HepG2 (cell line): ENCODE data around the gene CKS1B. TPM values are rescaled to one million over a fixed set of nuclear protein-coding genes. Genes with fewer than 3 reads are reported as not detected.

Experiments
- AHR ChIP-seq: IDR thresholded peaks from 2 replicates; pipeline ENCODE4 v1.6.1; 2018; ENCODE audit warnings: missing genetic modification reagents, missing compliant biosample characterization
- ARNTL ChIP-seq: sonication (generic); formaldehyde crosslinking; IDR thresholded peaks from 2 replicates; pipeline ENCODE4 v1.4.0; 2020; ENCODE audit warnings: mild to moderate bottlenecking, missing genetic modification reagents
- ATF7-NPFF ChIP-seq: sonication (generic); formaldehyde crosslinking; IDR thresholded peaks from 2 replicates; pipeline ENCODE4 v1.8.1; 2023; ENCODE audit warnings: mild to moderate bottlenecking, low read depth, missing genetic modification reagents, moderate library complexity
- FOXM1 ChIP-seq: sonication (generic); formaldehyde crosslinking; IDR thresholded peaks from 2 replicates; pipeline ENCODE4 v1.5.0; 2020; ENCODE audit warnings: missing genetic modification reagents
- GABPA ChIP-seq, 2 experiments: IDR thresholded peaks; 2 replicates each; pipeline ENCODE4 v1.6.1; 2011 to 2016; ENCODE audit warnings: low read depth in 2 of 2, low read length in 1 of 2, missing biosample characterization in 1 of 2, missing genetic modification characterization in 1 of 2
- HDAC2 ChIP-seq: sonication (generic); formaldehyde crosslinking; IDR thresholded peaks from 2 replicates; pipeline ENCODE4 v1.4.0; 2020; ENCODE audit warnings: missing genetic modification reagents
- NCOR1 ChIP-seq: fragments of 200-600 bp; sonication (generic); IDR thresholded peaks from 2 replicates; pipeline ENCODE4 v1.7.0; 2017; ENCODE audit warnings: antibody characterized with exemption, low read length, borderline replicate concordance
- SP5 ChIP-seq: IDR thresholded peaks from 2 replicates; pipeline ENCODE4 v1.6.1; 2016; ENCODE audit warnings: low read depth, borderline replicate concordance
- TBX2 ChIP-seq: sonication (generic); formaldehyde crosslinking; IDR thresholded peaks from 2 replicates; pipeline ENCODE4 v1.5.0; 2020; ENCODE audit warnings: missing genetic modification reagents, mild to moderate bottlenecking, borderline replicate concordance
- ZFP36 ChIP-seq: fragments of 150-350 bp; IDR thresholded peaks from 2 replicates; pipeline ENCODE4 v1.6.1; 2018; ENCODE audit warnings: borderline replicate concordance, low read length, low read depth; ENCODE audit not compliant: partially characterized antibody
- ZNF441 ChIP-seq: sonication (generic); formaldehyde crosslinking; IDR thresholded peaks from 2 replicates; pipeline ENCODE4 v1.7.0; 2021; ENCODE audit warnings: missing genetic modification reagents, borderline replicate concordance
- ZNF558 ChIP-seq: sonication (generic); formaldehyde crosslinking; IDR thresholded peaks from 2 replicates; pipeline ENCODE4 v1.9.0; 2022; ENCODE audit warnings: mild to moderate bottlenecking, missing genetic modification reagents, borderline replicate concordance
- ZNF605 ChIP-seq: sonication (generic); formaldehyde crosslinking; IDR thresholded peaks from 2 replicates; pipeline ENCODE4 v1.8.0; 2022; ENCODE audit warnings: mild to moderate bottlenecking, missing genetic modification reagents
- ZNF788 ChIP-seq: sonication (generic); formaldehyde crosslinking; IDR thresholded peaks from 2 replicates; pipeline ENCODE4 v1.5.0; 2020; ENCODE audit warnings: mild to moderate bottlenecking, missing genetic modification reagents, borderline replicate concordance
- polyA plus RNA-seq, 8 experiments: library from polyadenylated mRNA; depleted of rRNA in 3 of 8; stranded (reverse) in 7 of 8; unstranded in 1 of 8; fragments of >200 nt; fragmentation: Illumina TruSeq in 4 of 8; extraction: Trizol in 4 of 8; gene quantifications; 2 replicates each; pipeline versions ENCODE4 v1.2.1 to v1.2.3, GENCODE V29; 2011 to 2016; ENCODE audit warnings: low read depth in 4 of 8, missing spikeins in 1 of 8, mixed read lengths in 1 of 8; ENCODE audit not compliant: insufficient read depth in 1 of 8
- total RNA-seq, 5 experiments: library from RNA; depleted of rRNA; stranded (reverse); fragments of >200 nt; fragmentation: Illumina TruSeq; extraction: Trizol; gene quantifications; 2 replicates each; pipeline ENCODE4 v1.2.3, GENCODE V29; 2016; ENCODE audit warnings: low read depth in 1 of 5
- TF ChIP-seq, protein P1 (sequence below): sonication (generic); formaldehyde crosslinking; IDR thresholded peaks from 2 replicates; pipeline ENCODE4 v1.8.0; 2022; ENCODE audit warnings: missing genetic modification reagents, mild to moderate bottlenecking, borderline replicate concordance
- TF ChIP-seq, protein P2 (sequence below): sonication (generic); formaldehyde crosslinking; IDR thresholded peaks from 2 replicates; pipeline ENCODE4 v1.9.0; 2021; ENCODE audit warnings: missing genetic modification reagents, mild to moderate bottlenecking, borderline replicate concordance
- TF ChIP-seq, protein P3 (sequence below): sonication (generic); formaldehyde crosslinking; IDR thresholded peaks from 2 replicates; pipeline ENCODE4 v1.9.0; 2021; ENCODE audit warnings: missing genetic modification reagents, borderline replicate concordance
- TF ChIP-seq, protein P4 (sequence below): sonication (generic); formaldehyde crosslinking; IDR thresholded peaks from 2 replicates; pipeline ENCODE4 v1.5.1; 2020; ENCODE audit warnings: mild to moderate bottlenecking, moderate library complexity, missing genetic modification reagents
- TF ChIP-seq, protein P5 (sequence below): sonication (generic); formaldehyde crosslinking; IDR thresholded peaks from 2 replicates; pipeline ENCODE4 v1.5.1; 2020; ENCODE audit warnings: mild to moderate bottlenecking, missing genetic modification reagents, borderline replicate concordance

The CKS1B gene
- total and polyA plus RNA-seq, 2 of the 13 experiments (the other 11 are each of a cell fraction or from before 2014, with no cell fraction given): 217 to 222 TPM

DNA sequence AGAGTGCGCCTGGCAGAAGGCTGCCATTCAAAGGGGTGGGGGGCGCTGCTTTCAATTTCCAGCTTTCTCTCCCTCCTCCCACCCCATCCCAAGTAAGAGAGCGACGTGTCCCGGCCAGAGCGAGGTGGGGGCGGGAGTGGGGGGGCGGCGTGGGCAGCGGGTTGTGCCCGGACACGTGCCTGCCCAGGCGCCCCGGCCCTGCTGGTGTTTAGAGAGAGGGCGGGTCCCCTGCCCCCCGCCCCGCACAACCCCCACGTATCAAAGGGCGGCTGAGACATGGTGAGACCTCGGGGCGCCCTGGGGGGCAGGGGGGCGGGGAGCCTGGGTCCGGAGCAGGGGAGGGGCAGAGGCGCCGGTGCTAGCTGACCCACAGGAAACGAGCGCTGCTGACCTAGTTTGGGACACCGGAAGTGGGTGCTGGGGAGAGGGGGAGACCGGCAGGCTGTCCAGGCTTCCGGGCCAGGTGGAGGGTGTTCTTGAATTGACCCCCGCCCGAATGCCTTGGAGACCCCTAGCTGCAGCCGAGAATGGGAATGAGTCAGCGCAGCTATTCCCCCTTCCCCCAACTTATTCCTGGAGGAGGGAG, 29.4 kb downstream of the CKS1B start (continued):
- peak; percentile 77 for TF ChIP-seq GABPA (IDR thresholded peaks at IDR 0.05; ENCODE audit: low read depth, low read length)
- peak; percentile 89 for TF ChIP-seq GABPA (CRISPR knock-in tag; IDR thresholded peaks at IDR 0.05; ENCODE audit: low read depth)
- TF ChIP-seq, protein P1, sequence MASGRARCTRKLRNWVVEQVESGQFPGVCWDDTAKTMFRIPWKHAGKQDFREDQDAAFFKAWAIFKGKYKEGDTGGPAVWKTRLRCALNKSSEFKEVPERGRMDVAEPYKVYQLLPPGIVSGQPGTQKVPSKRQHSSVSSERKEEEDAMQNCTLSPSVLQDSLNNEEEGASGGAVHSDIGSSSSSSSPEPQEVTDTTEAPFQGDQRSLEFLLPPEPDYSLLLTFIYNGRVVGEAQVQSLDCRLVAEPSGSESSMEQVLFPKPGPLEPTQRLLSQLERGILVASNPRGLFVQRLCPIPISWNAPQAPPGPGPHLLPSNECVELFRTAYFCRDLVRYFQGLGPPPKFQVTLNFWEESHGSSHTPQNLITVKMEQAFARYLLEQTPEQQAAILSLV (CRISPR knock-in tag): peak; percentile 45; the same call in 1 of the 2 replicates
- TF ChIP-seq ATF7-NPFF (CRISPR knock-in tag): peak; percentile 53; the same call in 1 of the 2 replicates
- TF ChIP-seq ZNF441 (CRISPR knock-in tag): peak; percentile 12; the same call in 1 of the 2 replicates
- TF ChIP-seq ZNF558: 0 out of 2 replicates have a peak, but pooled peaks have one; percentile 27
- TF ChIP-seq ARNTL (CRISPR knock-in tag): peak; percentile 96
- TF ChIP-seq TBX2 (CRISPR knock-in tag): peak; percentile 48; the same call in 1 of the 2 replicates
- TF ChIP-seq, protein P2, sequence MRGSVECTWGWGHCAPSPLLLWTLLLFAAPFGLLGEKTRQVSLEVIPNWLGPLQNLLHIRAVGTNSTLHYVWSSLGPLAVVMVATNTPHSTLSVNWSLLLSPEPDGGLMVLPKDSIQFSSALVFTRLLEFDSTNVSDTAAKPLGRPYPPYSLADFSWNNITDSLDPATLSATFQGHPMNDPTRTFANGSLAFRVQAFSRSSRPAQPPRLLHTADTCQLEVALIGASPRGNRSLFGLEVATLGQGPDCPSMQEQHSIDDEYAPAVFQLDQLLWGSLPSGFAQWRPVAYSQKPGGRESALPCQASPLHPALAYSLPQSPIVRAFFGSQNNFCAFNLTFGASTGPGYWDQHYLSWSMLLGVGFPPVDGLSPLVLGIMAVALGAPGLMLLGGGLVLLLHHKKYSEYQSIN (CRISPR knock-in tag): no peak
- TF ChIP-seq HDAC2: peak; percentile 17; the same call in 1 of the 2 replicates
- TF ChIP-seq, protein P3, sequence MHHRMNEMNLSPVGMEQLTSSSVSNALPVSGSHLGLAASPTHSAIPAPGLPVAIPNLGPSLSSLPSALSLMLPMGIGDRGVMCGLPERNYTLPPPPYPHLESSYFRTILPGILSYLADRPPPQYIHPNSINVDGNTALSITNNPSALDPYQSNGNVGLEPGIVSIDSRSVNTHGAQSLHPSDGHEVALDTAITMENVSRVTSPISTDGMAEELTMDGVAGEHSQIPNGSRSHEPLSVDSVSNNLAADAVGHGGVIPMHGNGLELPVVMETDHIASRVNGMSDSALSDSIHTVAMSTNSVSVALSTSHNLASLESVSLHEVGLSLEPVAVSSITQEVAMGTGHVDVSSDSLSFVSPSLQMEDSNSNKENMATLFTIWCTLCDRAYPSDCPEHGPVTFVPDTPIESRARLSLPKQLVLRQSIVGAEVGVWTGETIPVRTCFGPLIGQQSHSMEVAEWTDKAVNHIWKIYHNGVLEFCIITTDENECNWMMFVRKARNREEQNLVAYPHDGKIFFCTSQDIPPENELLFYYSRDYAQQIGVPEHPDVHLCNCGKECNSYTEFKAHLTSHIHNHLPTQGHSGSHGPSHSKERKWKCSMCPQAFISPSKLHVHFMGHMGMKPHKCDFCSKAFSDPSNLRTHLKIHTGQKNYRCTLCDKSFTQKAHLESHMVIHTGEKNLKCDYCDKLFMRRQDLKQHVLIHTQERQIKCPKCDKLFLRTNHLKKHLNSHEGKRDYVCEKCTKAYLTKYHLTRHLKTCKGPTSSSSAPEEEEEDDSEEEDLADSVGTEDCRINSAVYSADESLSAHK (CRISPR knock-in tag): no peak
- 0 out of 2 replicates have a peak, but pooled peaks have one; percentile 13 for TF ChIP-seq ZNF605 (CRISPR knock-in tag)
- TF ChIP-seq, protein P4, sequence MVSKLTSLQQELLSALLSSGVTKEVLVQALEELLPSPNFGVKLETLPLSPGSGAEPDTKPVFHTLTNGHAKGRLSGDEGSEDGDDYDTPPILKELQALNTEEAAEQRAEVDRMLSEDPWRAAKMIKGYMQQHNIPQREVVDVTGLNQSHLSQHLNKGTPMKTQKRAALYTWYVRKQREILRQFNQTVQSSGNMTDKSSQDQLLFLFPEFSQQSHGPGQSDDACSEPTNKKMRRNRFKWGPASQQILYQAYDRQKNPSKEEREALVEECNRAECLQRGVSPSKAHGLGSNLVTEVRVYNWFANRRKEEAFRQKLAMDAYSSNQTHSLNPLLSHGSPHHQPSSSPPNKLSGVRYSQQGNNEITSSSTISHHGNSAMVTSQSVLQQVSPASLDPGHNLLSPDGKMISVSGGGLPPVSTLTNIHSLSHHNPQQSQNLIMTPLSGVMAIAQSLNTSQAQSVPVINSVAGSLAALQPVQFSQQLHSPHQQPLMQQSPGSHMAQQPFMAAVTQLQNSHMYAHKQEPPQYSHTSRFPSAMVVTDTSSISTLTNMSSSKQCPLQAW (CRISPR knock-in tag): no peak
- peak; percentile 80 for TF ChIP-seq SP5 (CRISPR knock-in tag)
- TF ChIP-seq, protein P5, sequence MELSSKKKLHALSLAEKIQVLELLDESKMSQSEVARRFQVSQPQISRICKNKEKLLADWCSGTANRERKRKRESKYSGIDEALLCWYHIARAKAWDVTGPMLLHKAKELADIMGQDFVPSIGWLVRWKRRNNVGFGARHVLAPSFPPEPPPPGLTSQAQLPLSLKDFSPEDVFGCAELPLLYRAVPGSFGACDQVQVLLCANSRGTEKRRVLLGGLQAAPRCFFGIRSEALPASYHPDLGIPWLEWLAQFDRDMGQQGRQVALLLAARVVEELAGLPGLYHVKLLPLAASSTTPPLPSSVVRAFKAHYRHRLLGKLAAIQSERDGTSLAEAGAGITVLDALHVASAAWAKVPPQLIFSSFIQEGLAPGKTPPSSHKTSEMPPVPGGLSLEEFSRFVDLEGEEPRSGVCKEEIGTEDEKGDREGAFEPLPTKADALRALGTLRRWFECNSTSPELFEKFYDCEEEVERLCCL: 0 out of 2 replicates have a peak, but pooled peaks have one; percentile 21
- TF ChIP-seq AHR (CRISPR knock-in tag): no peak
- 0 out of 2 replicates have a peak, but pooled peaks have one; percentile 26 for TF ChIP-seq ZNF788 (CRISPR knock-in tag)
- TF ChIP-seq ZFP36: no peak
- TF ChIP-seq NCOR1: no peak; the same call in 1 of the 2 replicates
- no peak for TF ChIP-seq FOXM1 (CRISPR knock-in tag)
